ENCODE measurements around the gene EIF2S2. TPM values are rescaled to one million over a fixed set of nuclear protein-coding genes. Genes with fewer than 3 reads are reported as not detected.

The EIF2S2 gene
- total and polyA plus RNA-seq, 2 donors (not counting 1 experiment from before 2014, with no cell fraction given), result 11.3 to 26.4 TPM

DNA sequence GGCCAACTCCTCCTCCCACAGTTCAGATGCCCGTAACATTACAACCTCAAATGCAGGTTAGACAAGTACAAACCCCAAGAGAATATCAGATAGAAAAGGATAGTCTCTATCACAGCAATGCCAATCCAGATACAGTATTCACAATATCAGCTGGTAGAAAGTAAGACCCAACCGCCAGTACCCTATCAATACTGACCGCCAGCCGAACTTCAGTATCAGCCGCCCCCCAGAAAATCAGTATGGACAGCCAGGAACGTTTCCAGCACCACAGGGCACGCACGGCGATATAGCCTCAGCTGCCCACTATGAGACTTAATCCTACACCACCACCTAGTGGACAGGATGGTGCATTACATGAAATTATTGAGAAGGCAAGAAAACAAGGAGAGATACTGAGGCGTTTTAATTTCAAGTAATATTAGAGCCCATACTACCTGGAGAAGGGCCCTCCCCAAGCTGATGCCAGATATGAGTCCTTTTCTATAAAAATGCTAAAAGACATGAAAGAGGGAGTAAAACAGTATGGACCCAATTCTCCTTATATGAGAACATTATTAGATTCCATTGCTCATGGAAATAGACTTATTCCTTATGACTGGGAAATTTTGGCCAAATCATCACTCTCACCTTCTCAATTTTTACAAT, 17.6 kb upstream of the EIF2S2 start:
- Histone ChIP-seq H3K27ac (ENCODE audit: low read length in 2 of 2) (no peak overlapping the region), H3K36me3 (replicated peaks in 1 of 2; ENCODE audit: control extremely low read depth in 1 of 2, control insufficient read depth in 1 of 2, extremely low read depth in 1 of 2, insufficient read depth in 2 of 2, low read length in 1 of 2) (no peaks in the 10 kb centered on the region), H3K79me2 (ENCODE audit: control insufficient read depth, insufficient read depth, low read length) (no peaks in the 10 kb centered on the region), H4K20me1 (ENCODE audit: control insufficient read depth, insufficient read depth, low read length, poor library complexity, severe bottlenecking) (no peaks in the 10 kb centered on the region), H3K9me3 (ENCODE audit: control extremely low read depth in 1 of 3, control insufficient read depth in 2 of 3, insufficient read depth in 1 of 3, low read length in 2 of 3) (no peaks in the 10 kb centered on the region), H3K4me2 (replicated peaks; ENCODE audit: low read depth, low read length, poor library complexity, severe bottlenecking) (peak overlapping the region; percentile 57), H3K27me3 (replicated peaks in 1 of 4; ENCODE audit: control extremely low read depth in 1 of 4, control insufficient read depth in 3 of 4, insufficient read depth in 4 of 4, low read length in 3 of 4) (no peaks in the 10 kb centered on the region), H3K4me3 (ENCODE audit: control extremely low read depth in 1 of 5, extremely low read depth in 1 of 5, insufficient read depth in 1 of 5, low read depth in 2 of 5, low read length in 4 of 5) (peak overlapping the region in 2 of 5 experiments; percentile 8 to 15), H3K9ac (ENCODE audit: low read length) (no peak overlapping the region), H3K4me1 (ENCODE audit: control insufficient read depth in 2 of 2, insufficient read depth in 2 of 2, low read length in 2 of 2) (peaks cover 4 to 6% of the 10 kb centered on the region in 2 donors), H2AFZ (ENCODE audit: insufficient read depth, low read depth, low read length, poor library complexity, severe bottlenecking) (peak overlapping the region; percentile 40)
- no peak for TF ChIP-seq EZH2 (IDR thresholded peaks at IDR 0.05; ENCODE audit: borderline replicate concordance, insufficient read depth, low read depth, low read length, poor library complexity, severe bottlenecking)
- TF ChIP-seq, protein P1, sequence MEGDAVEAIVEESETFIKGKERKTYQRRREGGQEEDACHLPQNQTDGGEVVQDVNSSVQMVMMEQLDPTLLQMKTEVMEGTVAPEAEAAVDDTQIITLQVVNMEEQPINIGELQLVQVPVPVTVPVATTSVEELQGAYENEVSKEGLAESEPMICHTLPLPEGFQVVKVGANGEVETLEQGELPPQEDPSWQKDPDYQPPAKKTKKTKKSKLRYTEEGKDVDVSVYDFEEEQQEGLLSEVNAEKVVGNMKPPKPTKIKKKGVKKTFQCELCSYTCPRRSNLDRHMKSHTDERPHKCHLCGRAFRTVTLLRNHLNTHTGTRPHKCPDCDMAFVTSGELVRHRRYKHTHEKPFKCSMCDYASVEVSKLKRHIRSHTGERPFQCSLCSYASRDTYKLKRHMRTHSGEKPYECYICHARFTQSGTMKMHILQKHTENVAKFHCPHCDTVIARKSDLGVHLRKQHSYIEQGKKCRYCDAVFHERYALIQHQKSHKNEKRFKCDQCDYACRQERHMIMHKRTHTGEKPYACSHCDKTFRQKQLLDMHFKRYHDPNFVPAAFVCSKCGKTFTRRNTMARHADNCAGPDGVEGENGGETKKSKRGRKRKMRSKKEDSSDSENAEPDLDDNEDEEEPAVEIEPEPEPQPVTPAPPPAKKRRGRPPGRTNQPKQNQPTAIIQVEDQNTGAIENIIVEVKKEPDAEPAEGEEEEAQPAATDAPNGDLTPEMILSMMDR (IDR thresholded peaks at IDR 0.05), result peak; percentile 93
- intact Hi-C loops (cut with micrococcal nuclease), result loop anchor here (1.0 kb wide), 5 partner anchors 17 to 267 kb away; partner anchors contain the start of gene EIF2S2
- POLR2A ChIA-PET, result interaction anchor here (0.7 kb wide), 1 partner anchor 1327 kb away, joined by 3 read pairs; no protein-coding TSS in a partner anchor
- no peak overlapping the region for H3K27ac Mint-ChIP-seq
- H3K27me3 Mint-ChIP-seq, result peaks cover 4% of the 10 kb centered on the region
- peak overlapping the region; percentile 26 for H3K4me3 Mint-ChIP-seq
- DNase-seq (peak; percentile 81), ATAC-seq (ENCODE audit: low read depth) (peak; percentile 97)
- WGBS (ENCODE audit: insufficient coverage), result 5% methylated on average over 3 of the region's 10 CpGs
- H3K9me3 Mint-ChIP-seq (ENCODE audit: insufficient read depth), result no peaks in the 10 kb centered on the region
- peaks cover 7% of the 10 kb centered on the region for H3K4me1 Mint-ChIP-seq
- CTCF ChIA-PET, result interaction anchor here (0.5 to 3.1 kb wide), 24 partner anchors 9 to 1453 kb away, joined by 3 to 36 read pairs (median 4); partner anchors contain the start of gene EIF2S2

DNA sequence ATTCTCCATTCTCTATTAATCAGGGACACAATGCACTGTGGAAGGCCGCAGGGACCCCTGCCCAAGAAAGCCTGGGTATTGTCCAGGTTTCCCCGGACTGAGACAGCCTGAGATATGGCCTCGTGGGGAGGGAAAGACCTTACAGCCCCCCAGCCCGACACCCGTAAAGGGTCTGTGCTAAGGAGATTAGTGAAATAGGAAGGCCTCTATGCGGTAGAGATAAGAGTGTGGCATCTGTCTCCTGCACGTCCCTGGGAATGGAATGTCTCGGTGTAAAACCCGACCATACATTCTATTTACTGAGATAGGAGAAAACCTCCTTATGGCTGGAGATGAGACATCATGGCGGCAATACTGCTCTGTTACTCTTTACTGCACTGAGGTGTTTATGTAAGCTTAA, 15.7 kb upstream of the EIF2S2 start:
- no peak overlapping the region for H3K4me2 ChIP-seq (replicated peaks; ENCODE audit: low read depth, low read length, poor library complexity, severe bottlenecking)
- no peak overlapping the region for H2AFZ ChIP-seq (ENCODE audit: insufficient read depth, low read depth, low read length, poor library complexity, severe bottlenecking)
- no peaks in the 10 kb centered on the region for H3K36me3 ChIP-seq (replicated peaks in 1 of 2; ENCODE audit: control extremely low read depth in 1 of 2, control insufficient read depth in 1 of 2, extremely low read depth in 1 of 2, insufficient read depth in 2 of 2, low read length in 1 of 2)
- ChIA-PET POLR2A (no interaction called here), CTCF (interaction anchor here (0.7 to 2.6 kb wide), 7 partner anchors 20 to 336 kb away, joined by 3 to 14 read pairs (median 4); no protein-coding TSS in a partner anchor)
- TF ChIP-seq, protein P1 (IDR thresholded peaks at IDR 0.05), result no peak
- no peak for TF ChIP-seq EZH2 (IDR thresholded peaks at IDR 0.05; ENCODE audit: borderline replicate concordance, insufficient read depth, low read depth, low read length, poor library complexity, severe bottlenecking)
- WGBS (ENCODE audit: insufficient coverage), result 87% methylated on average over 6 of the region's 10 CpGs
- Mint-ChIP-seq H3K4me1 (peaks cover 13% of the 10 kb centered on the region), H3K4me3 (no peak overlapping the region), H3K27ac (no peak overlapping the region), H3K27me3 (peaks cover 4% of the 10 kb centered on the region), H3K9me3 (ENCODE audit: insufficient read depth) (no peaks in the 10 kb centered on the region)
- no peaks in the 10 kb centered on the region for H3K27me3 ChIP-seq (replicated peaks in 1 of 4; ENCODE audit: control extremely low read depth in 1 of 4, control insufficient read depth in 3 of 4, insufficient read depth in 4 of 4, low read length in 3 of 4)
- no peaks in the 10 kb centered on the region for H3K79me2 ChIP-seq (ENCODE audit: control insufficient read depth, insufficient read depth, low read length)
- H3K4me3 ChIP-seq (ENCODE audit: control extremely low read depth in 1 of 5, extremely low read depth in 1 of 5, insufficient read depth in 1 of 5, low read depth in 2 of 5, low read length in 4 of 5), result no peak overlapping the region
- no peak overlapping the region for H3K27ac ChIP-seq (ENCODE audit: low read length in 2 of 2)
- intact Hi-C loops (cut with micrococcal nuclease), result no loop called here
- peaks cover 9 to 11% of the 10 kb centered on the region in 2 donors for H3K4me1 ChIP-seq (ENCODE audit: control insufficient read depth in 2 of 2, insufficient read depth in 2 of 2, low read length in 2 of 2)
- no peaks in the 10 kb centered on the region for H4K20me1 ChIP-seq (ENCODE audit: control insufficient read depth, insufficient read depth, low read length, poor library complexity, severe bottlenecking)
- no peak overlapping the region for H3K9ac ChIP-seq (ENCODE audit: low read length)
- no peak for ATAC-seq (ENCODE audit: low read depth)
- no peak for DNase-seq
- no peaks in the 10 kb centered on the region for H3K9me3 ChIP-seq (ENCODE audit: control extremely low read depth in 1 of 3, control insufficient read depth in 2 of 3, insufficient read depth in 1 of 3, low read length in 2 of 3)
